Caco-2 (cell line): ENCODE results near the gene NDFIP2. TPM values are rescaled to one million over a fixed set of nuclear protein-coding genes. Genes with fewer than 3 reads are reported as not detected.

Experiments used
- BruUV-seq: library from RNA; stranded (reverse); fragments of 400-500 nt; replicated peaks from 2 replicates; lab custom pipeline; 2021; lab: Mats Ljungman, UMichigan
- CTCF ChIA-PET: fragments of 300-600 bp; sonication (Branson Sonifier 250); formaldehyde crosslinking; loops from one replicate; lab custom pipeline; 2022; ENCODE audit warnings: antibody characterized with exemption; lab: Charles Lee
- POLR2A ChIA-PET: fragments of 300-600 bp; sonication (Branson Sonifier 250); formaldehyde crosslinking; loops from one replicate; lab custom pipeline; 2022; ENCODE audit warnings: antibody characterized with exemption; lab: Charles Lee
- DNase-seq, 2 experiments: peaks; one replicate each; pipeline versions ENCODE4 v3.0.0 to v3.0.0-alpha.2; 2020 to 2022
- H3K27me3 ChIP-seq: replicated peaks from 2 replicates; pipeline ENCODE4 v1.6.0; 2011; ENCODE audit warnings: low read length; ENCODE audit not compliant: control insufficient read depth, insufficient read depth
- H3K36me3 ChIP-seq: 2 replicates; pipeline ENCODE4 v1.5.1; 2011; ENCODE audit warnings: low read length; ENCODE audit not compliant: control insufficient read depth, insufficient read depth
- H3K4me1 ChIP-seq: fragments of 250-450 bp; sonication (Bioruptor Pico); 2 replicates; pipeline ENCODE4 v1.5.1; 2020; ENCODE audit warnings: mild to moderate bottlenecking
- H3K4me3 ChIP-seq: 2 replicates; pipeline ENCODE4 v1.5.1; 2011; ENCODE audit warnings: low read depth, mild to moderate bottlenecking, control low read depth, low read length
- H3K9me3 ChIP-seq: fragments of 250-450 bp; sonication (Bioruptor Pico); 2 replicates; pipeline ENCODE4 v1.5.1; 2020; ENCODE audit warnings: mild to moderate bottlenecking, moderate library complexity
- H3K27ac Mint-ChIP-seq: one replicate; pipeline ENCODE4 v1.8.0; 2022; ENCODE audit warnings: mixed read lengths; ENCODE audit not compliant: unreplicated experiment
- H3K27me3 Mint-ChIP-seq: one replicate; pipeline ENCODE4 v1.8.0; 2022; ENCODE audit warnings: mixed read lengths; ENCODE audit not compliant: insufficient read depth, unreplicated experiment
- H3K36me3 Mint-ChIP-seq: one replicate; pipeline ENCODE4 v1.8.0; 2022; ENCODE audit warnings: mild to moderate bottlenecking, mixed read lengths; ENCODE audit not compliant: insufficient read depth, unreplicated experiment
- H3K4me1 Mint-ChIP-seq: one replicate; pipeline ENCODE4 v1.8.0; 2022; ENCODE audit warnings: low read depth, mixed read lengths; ENCODE audit not compliant: unreplicated experiment
- H3K4me3 Mint-ChIP-seq: one replicate; pipeline ENCODE4 v1.8.0; 2022; ENCODE audit warnings: mild to moderate bottlenecking, moderate library complexity, mixed read lengths; ENCODE audit not compliant: unreplicated experiment
- H3K9me3 Mint-ChIP-seq: one replicate; pipeline ENCODE4 v1.8.0; 2022; ENCODE audit warnings: mixed read lengths; ENCODE audit not compliant: unreplicated experiment
- CTCF ChIP-seq, 2 experiments: fragments of 200-600 bp in 1 of 2; IDR thresholded peaks; 1 replicate in 1 of 2; 2 replicates in 1 of 2; pipeline versions ENCODE4 v1.5.1 to v1.8.0; 2011 to 2022; ENCODE audit warnings: antibody characterized with exemption in 1 of 2, control low read depth in 1 of 2, inconsistent platforms in 1 of 2, low read depth in 1 of 2, low read length in 1 of 2, mild to moderate bottlenecking in 1 of 2, moderate library complexity in 1 of 2; ENCODE audit not compliant: insufficient read depth in 1 of 2, severe bottlenecking in 1 of 2, unreplicated experiment in 1 of 2
- intact Hi-C: fragments of 100-400 bp; cut with micrococcal nuclease; formaldehyde crosslinking; loops from one replicate; pipeline ENCODE4 v1.10.0; 2022; ENCODE audit not compliant: unreplicated experiment
- total RNA-seq: library from RNA; stranded (reverse); gene quantifications from 2 replicates; pipeline ENCODE4 v1.2.3, GENCODE V29; 2022

The NDFIP2 gene
- total RNA-seq, 1 experiment from 2014 or later, result 61.2 TPM

GRCh38 chr13:79452239-79452913, 28.6 kb upstream of the NDFIP2 start:
- H3K27ac Mint-ChIP-seq, result no peak overlapping the region
- no peaks in the 10 kb centered on the region for H3K9me3 ChIP-seq
- no peak for TF ChIP-seq CTCF (IDR thresholded peaks at IDR 0.05; ENCODE audit: insufficient read depth in 1 of 2, low read depth in 1 of 2, low read length in 1 of 2, severe bottlenecking in 1 of 2, unreplicated experiment in 1 of 2)
- no peaks in the 10 kb centered on the region for H3K27me3 Mint-ChIP-seq
- no peak for DNase-seq
- H3K4me3 ChIP-seq, result no peak overlapping the region
- H3K9me3 Mint-ChIP-seq, result no peaks in the 10 kb centered on the region
- H3K36me3 Mint-ChIP-seq, result no peaks in the 10 kb centered on the region
- H3K27me3 ChIP-seq, result no peaks in the 10 kb centered on the region
- H3K4me1 ChIP-seq, result peaks cover 21% of the 10 kb centered on the region
- ChIA-PET POLR2A (interaction anchor here (0.5 kb wide), 1 partner anchor 29 kb away, joined by 12 read pairs; the partner anchor contains the start of gene NDFIP2), CTCF (no interaction called here)
- peaks cover 12% of the 10 kb centered on the region for H3K4me1 Mint-ChIP-seq
- intact Hi-C loops, result no loop called here
- H3K36me3 ChIP-seq, result no peaks in the 10 kb centered on the region
- BruUV-seq, result no TSS peak
- H3K4me3 Mint-ChIP-seq, result no peak overlapping the region

- Mint-ChIP-seq H3K27ac (peak overlapping the region; percentile 42), H3K9me3 (no peaks in the 10 kb centered on the region), H3K4me3 (no peak overlapping the region), H3K36me3 (no peaks in the 10 kb centered on the region), H3K4me1 (peaks cover 12% of the 10 kb centered on the region), H3K27me3 (no peaks in the 10 kb centered on the region)
- Histone ChIP-seq H3K4me1 (peaks cover 27% of the 10 kb centered on the region), H3K4me3 (no peak overlapping the region), H3K9me3 (no peaks in the 10 kb centered on the region), H3K36me3 (no peaks in the 10 kb centered on the region), H3K27me3 (no peaks in the 10 kb centered on the region)
- no peak for TF ChIP-seq CTCF (IDR thresholded peaks at IDR 0.05; ENCODE audit: insufficient read depth in 1 of 2, low read depth in 1 of 2, low read length in 1 of 2, severe bottlenecking in 1 of 2, unreplicated experiment in 1 of 2)
- intact Hi-C loops, result loop anchor here (1.0 kb wide), 1 partner anchor 26 kb away; the partner anchor contains the start of gene NDFIP2
- DNase-seq, result peak; percentile 59 to 77
- ChIA-PET POLR2A (no interaction called here), CTCF (no interaction called here)
- BruUV-seq, result no TSS peak
These were observed 25.6 kb upstream of the NDFIP2 start for GRCh38 chr13:79455331-79455730.

DNA sequence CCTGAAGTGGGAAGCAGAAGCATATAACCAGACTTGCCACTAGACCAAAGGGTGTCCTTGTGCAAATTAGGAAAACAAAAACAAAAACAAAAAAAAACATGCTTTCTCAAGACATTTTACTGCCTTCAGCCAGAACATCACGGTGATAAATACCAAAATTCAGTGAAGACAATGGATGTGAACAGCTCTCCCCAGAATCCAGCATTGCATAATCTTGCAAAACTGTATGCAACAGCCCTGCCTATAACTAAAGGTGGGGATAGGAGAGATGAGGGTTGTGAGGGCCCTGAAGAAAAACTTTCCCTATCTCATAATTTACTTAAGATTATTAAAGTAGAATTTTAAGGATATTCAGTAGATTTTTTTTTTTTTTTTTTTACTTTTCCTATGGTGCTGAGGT, 24.9 kb upstream of the NDFIP2 start:
- Mint-ChIP-seq H3K9me3 (no peaks in the 10 kb centered on the region), H3K36me3 (no peaks in the 10 kb centered on the region), H3K27ac (peak overlapping the region; percentile 42), H3K4me3 (no peak overlapping the region), H3K4me1 (peaks cover 12% of the 10 kb centered on the region), H3K27me3 (no peaks in the 10 kb centered on the region)
- CTCF ChIA-PET, result no interaction called here
- Histone ChIP-seq H3K4me1 (peaks cover 27% of the 10 kb centered on the region), H3K27me3 (no peaks in the 10 kb centered on the region), H3K36me3 (no peaks in the 10 kb centered on the region), H3K9me3 (no peaks in the 10 kb centered on the region), H3K4me3 (no peak overlapping the region)
- DNase-seq, result no peak
- no TSS peak for BruUV-seq
- intact Hi-C loops, result no loop called here
- TF ChIP-seq CTCF (IDR thresholded peaks at IDR 0.05; ENCODE audit: insufficient read depth in 1 of 2, low read depth in 1 of 2, low read length in 1 of 2, severe bottlenecking in 1 of 2, unreplicated experiment in 1 of 2), result no peak
- POLR2A ChIA-PET, result no interaction called here
